ENCODE data around the gene S100A4.

S100A4 gene

GRCh38 chr1:153546796-153547559 lies 1.4 kb upstream of the S100A4 start:
- no peak for DNase-seq

DNA sequence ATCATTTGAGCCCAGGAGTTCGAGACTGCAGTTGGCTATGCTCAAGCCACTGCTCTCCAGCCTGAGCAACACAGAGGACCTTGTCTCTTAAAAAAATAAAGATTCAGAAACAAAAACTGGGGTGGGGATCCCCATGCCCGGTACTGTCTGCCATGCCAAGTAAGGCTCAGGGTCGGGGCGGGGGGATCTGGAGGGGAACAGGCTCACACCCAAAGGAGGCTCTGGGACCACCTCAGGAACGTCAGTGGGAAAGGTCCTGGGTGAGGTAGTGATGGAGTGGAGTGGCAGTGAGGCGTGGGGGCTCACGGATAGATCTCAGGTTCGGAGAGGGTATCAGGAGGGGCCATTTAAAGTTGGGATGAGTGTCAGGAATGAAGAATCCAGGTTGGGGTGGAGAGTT lies 765 bp upstream of the S100A4 start:
- DNase-seq, result no peak

DNA sequence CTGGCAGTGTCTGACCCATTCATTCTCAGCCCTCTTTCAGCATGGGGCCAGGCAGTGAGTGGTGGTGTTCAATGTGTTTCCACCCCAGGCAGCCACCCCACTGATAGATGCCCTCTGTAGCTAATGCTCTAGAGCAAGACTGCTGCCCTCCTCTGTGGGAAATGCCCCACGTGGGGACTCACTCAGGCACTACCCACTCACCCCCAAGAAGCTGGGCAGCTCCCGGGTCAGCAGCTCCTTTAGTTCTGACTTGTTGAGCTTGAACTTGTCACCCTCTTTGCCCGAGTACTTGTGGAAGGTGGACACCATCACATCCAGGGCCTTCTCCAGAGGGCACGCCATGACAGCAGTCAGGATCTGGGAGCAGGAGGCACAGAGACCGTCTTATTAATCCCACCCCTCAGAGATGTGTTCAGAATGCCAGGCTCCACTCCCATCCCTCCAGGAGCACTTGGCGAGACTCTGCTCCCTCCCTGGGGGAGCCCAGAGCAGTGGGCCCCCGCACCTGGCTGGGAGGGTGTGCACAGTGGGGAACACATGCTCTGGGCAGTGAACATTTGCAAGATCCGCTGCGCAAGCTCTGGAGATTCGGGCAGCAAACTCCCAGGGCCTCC lies 1.0 kb downstream of the S100A4 start:
- DNase-seq, result no peak

DNA sequence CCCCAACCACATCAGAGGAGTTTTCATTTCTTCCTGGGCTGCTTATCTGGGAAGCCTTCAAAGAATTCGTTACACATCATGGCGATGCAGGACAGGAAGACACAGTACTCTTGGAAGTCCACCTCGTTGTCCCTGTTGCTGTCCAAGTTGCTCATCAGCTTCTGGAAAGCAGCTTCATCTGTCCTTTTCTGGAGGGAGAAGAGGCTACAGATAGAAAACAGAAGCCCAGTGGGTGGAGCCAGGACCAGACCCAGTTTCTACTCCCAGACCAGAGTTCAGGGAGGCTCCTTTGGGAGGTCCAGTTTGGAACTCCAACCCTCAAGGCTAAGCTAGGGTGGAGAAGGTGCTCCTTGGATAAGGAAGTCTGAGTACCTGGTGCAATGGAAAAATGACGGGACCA lies 1.9 kb downstream of the S100A4 start:
- DNase-seq, result no peak

GRCh38 chr1:153542956-153543711 lies 2.5 kb downstream of the S100A4 start:
- no peak for DNase-seq

- DNase-seq, result no peak
Observed at GRCh38 chr1:153541641-153542590, 3.7 kb downstream of the S100A4 start.

GRCh38 chr1:153540394-153541361 lies 4.9 kb downstream of the S100A4 start, which contains the start of gene S100A5:
Gene S100A5, minus strand, starts transcription at chr1:153540934. Its CDS starts 743 bp downstream, at chr1:153540191.
- DNase-seq, result no peak

GRCh38 chr1:153539395-153540093 lies 6.1 kb downstream of the S100A4 start:
- DNase-seq, result no peak

- DNase-seq, result no peak
Observed at GRCh38 chr1:153538315-153538821, 7.2 kb downstream of the S100A4 start.

- DNase-seq, result no peak
Observed at GRCh38 chr1:153537376-153537730, 8.3 kb downstream of the S100A4 start.

GRCh38 chr1:153536671-153537375 lies 8.8 kb downstream of the S100A4 start:
- no peak for DNase-seq

- DNase-seq, result no peak
Observed at GRCh38 chr1:153536012-153536670, 9.5 kb downstream of the S100A4 start.

- no peak for DNase-seq
Observed at GRCh38 chr1:153535242-153536011, 10.2 kb downstream of the S100A4 start, which contains the start of gene S100A6. Gene S100A6, minus strand, starts transcription at chr1:153535991. Its CDS starts 652 bp downstream, at chr1:153535339.

GRCh38 chr1:153534925-153535241 lies 10.7 kb downstream of the S100A4 start:
- DNase-seq, result no peak

GRCh38 chr1:153534226-153534924 lies 11.2 kb downstream of the S100A4 start:
- DNase-seq, result no peak

GRCh38 chr1:153533689-153534201 lies 11.9 kb downstream of the S100A4 start:
- DNase-seq, result no peak

GRCh38 chr1:153532769-153533599 lies 12.6 kb downstream of the S100A4 start:
- DNase-seq, result no peak
